ENCODE results near the gene FOXD3. TPM values are rescaled to one million over a fixed set of nuclear protein-coding genes. Genes with fewer than 3 reads are reported as not detected.

The FOXD3 gene
- total and polyA plus RNA-seq, 12 donors = 0.11 to 1.2 (median 0.28) TPM; not detected in 5

DNA sequence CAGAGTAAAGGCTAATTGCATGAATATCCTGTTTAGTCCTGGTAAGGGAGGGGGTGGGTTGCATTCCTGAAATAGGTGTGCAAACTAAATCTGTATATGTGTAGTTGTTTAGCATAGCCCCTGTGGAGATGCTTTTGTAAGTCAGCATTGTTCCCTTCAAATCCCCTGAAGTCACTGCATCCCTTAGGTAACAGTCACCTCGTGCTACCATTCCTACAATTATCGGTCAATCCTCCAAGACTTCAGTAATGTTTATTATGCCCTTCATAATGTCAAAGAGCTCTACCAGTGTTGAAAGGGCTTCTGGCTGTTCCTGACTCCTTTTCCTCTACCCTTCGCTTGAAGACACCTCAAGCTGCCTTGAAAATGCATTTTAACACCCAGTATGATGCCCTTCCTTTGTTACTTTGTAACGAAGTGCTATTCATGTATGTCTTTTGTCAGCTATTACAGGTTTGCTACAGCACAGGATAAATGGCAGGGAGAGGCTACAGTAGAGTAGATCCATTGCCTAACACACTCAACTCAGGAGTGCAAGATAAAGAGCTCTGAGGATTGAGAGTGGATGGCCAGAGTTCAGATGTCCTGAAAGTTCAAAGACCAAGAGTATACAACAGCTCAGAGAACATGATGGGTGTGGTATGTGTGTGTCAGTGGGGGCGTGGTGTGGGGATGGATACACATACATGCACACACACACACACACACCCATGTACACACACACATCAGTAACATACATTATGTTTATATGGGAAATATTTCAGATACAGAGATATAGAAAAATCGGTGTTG is 27.4 kb upstream of the FOXD3 start:
- TF ChIP-seq CTCF (IDR thresholded peaks at IDR 0.05) = no peak
- TF ChIP-seq POLR2A (IDR thresholded peaks at IDR 0.05) = no peak
- no peak overlapping the region for H3K27ac ChIP-seq
- H3K27me3 ChIP-seq = no peaks in the 10 kb centered on the region
- no peak overlapping the region for H3K4me3 ChIP-seq
- H3K4me1 ChIP-seq (replicated peaks in 1 of 2) = no peaks in the 10 kb centered on the region
- no peak for DNase-seq
- intact Hi-C loops (cut with DNase I) = no loop called here
- no peaks in the 10 kb centered on the region for H3K36me3 ChIP-seq (replicated peaks in 1 of 2)
- no peaks in the 10 kb centered on the region for H3K9me3 ChIP-seq (replicated peaks in 1 of 3)
- 30 to 36% (median 33%) methylated on average over 6 of the region's 6 CpGs for WGBS, 4 donors

- no peak for DNase-seq
- Histone ChIP-seq H3K9me3 (replicated peaks in 1 of 3) (no peaks in the 10 kb centered on the region), H3K4me3 (no peak overlapping the region), H3K4me1 (replicated peaks in 1 of 2) (no peaks in the 10 kb centered on the region), H3K27ac (no peak overlapping the region), H3K27me3 (no peaks in the 10 kb centered on the region), H3K36me3 (replicated peaks in 1 of 2) (no peaks in the 10 kb centered on the region)
- WGBS, 4 donors = 17 to 35% (median 24%) methylated on average over 2 of the region's 2 CpGs
- intact Hi-C loops (cut with DNase I) = no loop called here
- TF ChIP-seq CTCF (IDR thresholded peaks at IDR 0.05) (no peak), POLR2A (IDR thresholded peaks at IDR 0.05) (no peak)
Observed at GRCh38 chr1:63304410-63304809, 18.0 kb upstream of the FOXD3 start.

- intact Hi-C loops (cut with DNase I) = no loop called here
- TF ChIP-seq CTCF (IDR thresholded peaks at IDR 0.05) = no peak
- no peak for TF ChIP-seq POLR2A (IDR thresholded peaks at IDR 0.05)
- Histone ChIP-seq H3K4me3 (no peak overlapping the region), H3K27ac (no peak overlapping the region), H3K27me3 (no peaks in the 10 kb centered on the region), H3K4me1 (replicated peaks in 1 of 2) (no peaks in the 10 kb centered on the region), H3K36me3 (replicated peaks in 1 of 2) (no peaks in the 10 kb centered on the region), H3K9me3 (replicated peaks in 1 of 3) (no peaks in the 10 kb centered on the region)
- DNase-seq = no peak
Observed at GRCh38 chr1:63305043-63305442, 17.3 kb upstream of the FOXD3 start.

GRCh38 chr1:63307196-63307794 is 15.1 kb upstream of the FOXD3 start:
- Histone ChIP-seq H3K27ac (no peak overlapping the region), H3K27me3 (peaks cover 11% of the 10 kb centered on the region), H3K36me3 (replicated peaks in 1 of 2) (no peaks in the 10 kb centered on the region), H3K4me1 (replicated peaks in 1 of 2) (no peaks in the 10 kb centered on the region), H3K4me3 (no peak overlapping the region), H3K9me3 (replicated peaks in 1 of 3) (no peaks in the 10 kb centered on the region)
- TF ChIP-seq CTCF (IDR thresholded peaks at IDR 0.05) = no peak
- TF ChIP-seq POLR2A (IDR thresholded peaks at IDR 0.05) = no peak
- 47 to 64% (median 56%) methylated on average over 1 of the region's 1 CpG for WGBS, 4 donors
- DNase-seq = no peak
- intact Hi-C loops (cut with DNase I) = no loop called here
